ENCODE data around the gene NKX1-1.

Gene NKX1-1

DNA sequence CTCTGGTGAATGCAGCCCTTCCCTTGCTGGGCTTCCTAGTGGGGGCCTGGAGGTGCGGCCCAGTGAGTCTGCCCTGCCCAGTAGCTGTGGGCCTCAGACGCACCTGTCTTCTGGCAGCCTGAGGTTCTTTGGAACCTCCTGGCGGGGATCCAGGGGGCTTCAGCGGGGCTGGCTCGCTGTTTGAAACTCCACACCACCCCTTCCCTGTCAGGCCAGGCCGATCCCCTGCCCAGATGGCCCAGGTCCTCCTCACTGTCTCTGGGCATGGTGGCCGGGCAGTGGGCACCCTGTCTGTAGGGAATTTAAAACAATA lies 10.7 kb upstream of the NKX1-1 start:
- no peak for DNase-seq (ENCODE audit: low read depth in 3 of 3)

DNA sequence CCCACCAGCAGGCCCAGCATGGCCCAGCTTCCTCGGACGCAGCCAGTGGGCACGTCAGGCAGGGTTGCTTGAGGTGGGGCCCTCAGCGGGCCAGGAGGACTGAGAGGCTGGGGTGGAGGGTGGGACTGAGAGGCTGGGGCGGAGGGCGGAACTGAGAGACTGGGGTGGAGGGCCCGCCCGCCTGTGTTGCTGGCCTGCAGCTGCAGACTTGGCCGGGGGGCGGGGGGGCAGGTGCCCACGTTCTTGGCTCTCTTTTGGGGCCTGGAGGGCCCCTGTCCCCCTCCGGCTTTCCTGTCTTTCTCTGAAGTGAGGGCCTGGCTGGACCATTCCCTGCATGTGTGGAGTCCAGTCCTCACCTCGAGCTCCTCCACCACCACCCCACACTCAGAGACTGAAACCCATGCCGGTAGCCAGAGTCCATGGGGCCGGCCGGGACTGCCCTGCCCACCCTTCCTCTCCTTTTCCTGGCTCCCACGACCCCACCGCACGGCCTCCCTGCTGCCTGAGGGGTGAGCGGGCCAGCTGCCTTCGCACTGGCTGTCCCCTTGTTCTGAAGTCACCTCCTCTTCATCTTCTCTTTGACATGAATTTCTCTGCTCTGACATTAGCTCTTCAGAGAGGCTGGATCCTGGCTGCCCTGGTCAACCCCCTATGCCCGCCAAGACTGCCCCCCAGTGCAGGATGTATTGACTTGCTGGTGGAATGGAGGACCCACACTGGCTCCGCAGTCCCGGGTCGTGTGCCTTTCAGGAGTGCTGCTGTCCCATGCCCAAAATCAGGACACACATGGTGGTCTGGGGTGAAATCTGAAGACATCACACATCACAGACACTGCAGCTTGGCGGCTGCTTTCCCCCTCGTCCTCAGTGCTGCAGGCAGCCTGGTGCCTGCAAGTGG lies 10.1 kb upstream of the NKX1-1 start:
- DNase-seq (ENCODE audit: low read depth in 3 of 3): no peak

GRCh38 chr4:1415681-1415981 lies 9.4 kb upstream of the NKX1-1 start:
- no peak for DNase-seq (ENCODE audit: low read depth in 3 of 3)

GRCh38 chr4:1414831-1415680 lies 8.8 kb upstream of the NKX1-1 start:
- DNase-seq (ENCODE audit: low read depth in 3 of 3): no peak

GRCh38 chr4:1413687-1414479 lies 7.6 kb upstream of the NKX1-1 start:
- no peak for DNase-seq (ENCODE audit: low read depth in 3 of 3)

DNA sequence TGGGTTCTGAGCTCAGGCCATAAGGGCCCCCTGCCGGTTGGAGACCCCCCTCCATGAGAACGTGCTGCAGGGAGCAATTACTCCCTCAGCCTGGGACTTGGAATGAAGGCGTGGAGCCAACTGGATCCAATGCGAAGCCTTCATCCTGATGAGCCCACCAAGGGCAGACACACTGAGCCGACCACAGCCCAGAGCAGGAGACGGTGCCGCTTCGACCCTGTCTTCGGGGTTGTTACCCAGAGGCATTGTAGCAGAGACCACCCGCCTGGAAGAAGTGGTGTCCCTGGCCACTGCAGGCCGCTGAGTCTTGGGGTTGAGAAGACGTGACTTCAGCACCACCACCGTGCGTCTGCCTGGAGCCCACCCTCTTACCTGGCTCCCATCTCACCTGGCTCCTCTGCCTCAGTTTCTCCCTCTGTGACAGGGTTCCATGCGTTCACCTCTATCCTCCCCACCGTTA lies 7.0 kb upstream of the NKX1-1 start:
- no peak for DNase-seq (ENCODE audit: low read depth in 3 of 3)

- no peak for DNase-seq (ENCODE audit: low read depth in 3 of 3)
Measured at GRCh38 chr4:1412376-1413203, 6.3 kb upstream of the NKX1-1 start.

GRCh38 chr4:1411436-1412375 lies 5.5 kb upstream of the NKX1-1 start:
- no peak for DNase-seq (ENCODE audit: low read depth in 3 of 3)

DNA sequence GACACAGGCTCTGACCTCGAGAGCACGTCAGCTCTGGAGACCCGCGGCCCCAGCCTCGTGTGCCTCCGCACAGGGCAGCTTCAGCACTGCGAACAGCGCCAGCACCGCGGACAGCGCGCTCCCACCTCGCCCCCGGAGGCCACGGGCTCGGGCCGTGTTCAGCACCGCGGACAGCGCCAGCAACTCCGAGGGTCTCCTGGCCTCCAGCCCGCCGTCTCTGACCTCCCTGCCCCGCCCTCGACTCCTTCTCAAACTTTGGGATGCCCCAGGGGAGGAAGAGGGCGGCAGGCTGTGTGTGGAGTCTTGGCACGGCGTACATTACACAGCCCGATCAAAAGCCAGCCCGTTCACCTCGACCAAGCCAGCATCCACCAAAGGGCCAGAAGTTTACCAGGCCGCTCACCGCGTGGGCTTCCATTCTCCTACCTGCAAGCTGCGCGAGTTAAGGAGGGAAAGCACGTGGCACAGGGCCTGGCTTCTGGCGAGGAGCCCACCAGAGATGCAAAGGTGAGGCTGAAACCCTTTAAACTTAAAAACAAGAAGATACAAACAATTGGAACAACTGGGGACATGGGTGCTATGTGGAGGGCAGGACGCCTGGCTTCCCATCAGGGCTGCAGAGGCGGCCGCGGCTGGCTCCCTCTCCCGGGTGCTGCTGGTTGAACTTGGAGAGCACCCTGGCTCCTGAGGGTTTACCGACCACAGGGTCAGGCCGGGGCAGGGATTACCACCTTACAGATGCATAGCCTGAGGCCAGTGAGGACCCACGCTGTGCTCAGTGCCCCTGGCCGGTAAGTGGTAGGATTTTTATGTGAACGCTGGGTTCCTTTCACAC lies 4.5 kb upstream of the NKX1-1 start:
- DNase-seq (ENCODE audit: low read depth in 3 of 3): peak in 1 of 3 donors; percentile 23

- no peak for DNase-seq (ENCODE audit: low read depth in 3 of 3)
Measured at GRCh38 chr4:1409491-1410425, 3.5 kb upstream of the NKX1-1 start.

DNA sequence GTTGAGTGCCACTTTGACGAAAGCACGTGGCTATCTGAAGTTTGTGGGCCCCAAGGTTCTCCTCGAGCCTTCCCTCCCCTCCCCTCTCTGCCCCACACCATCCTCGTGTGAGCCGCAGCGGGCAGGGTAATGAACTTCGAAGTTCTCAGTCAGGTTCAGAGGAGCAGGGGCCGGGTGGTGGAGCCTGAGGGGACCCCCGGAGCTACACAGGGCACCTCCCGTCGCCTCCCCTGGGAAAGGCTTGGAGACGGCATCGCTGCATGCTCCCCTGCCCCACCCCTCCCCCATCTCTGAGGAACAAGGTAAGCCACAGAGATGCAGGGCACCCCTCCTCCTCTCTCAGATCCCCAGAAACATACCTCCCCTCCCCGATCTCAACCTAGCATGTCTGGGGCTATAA lies 2.8 kb upstream of the NKX1-1 start:
- no peak for DNase-seq (ENCODE audit: low read depth in 3 of 3)

DNA sequence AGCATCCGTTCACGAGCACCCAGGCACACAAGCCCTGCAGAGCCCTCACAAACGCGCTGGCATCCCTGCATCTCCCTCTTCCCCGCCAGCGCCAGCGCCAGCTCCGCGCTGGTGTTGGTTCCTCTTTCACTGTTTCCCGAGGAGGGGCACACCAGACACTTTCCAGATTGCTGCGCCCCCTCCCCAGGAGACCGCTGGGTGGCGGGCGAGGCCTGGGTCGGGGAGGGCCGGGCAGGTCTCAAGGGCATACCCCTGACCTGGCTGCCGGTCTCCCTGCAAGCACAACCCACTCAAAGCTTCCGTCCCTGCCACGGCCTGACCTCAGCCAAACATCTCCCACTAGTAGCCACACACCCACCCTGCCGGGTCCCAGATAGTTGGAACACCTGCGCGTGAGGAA lies 2.2 kb upstream of the NKX1-1 start:
- DNase-seq (ENCODE audit: low read depth in 3 of 3): no peak

DNA sequence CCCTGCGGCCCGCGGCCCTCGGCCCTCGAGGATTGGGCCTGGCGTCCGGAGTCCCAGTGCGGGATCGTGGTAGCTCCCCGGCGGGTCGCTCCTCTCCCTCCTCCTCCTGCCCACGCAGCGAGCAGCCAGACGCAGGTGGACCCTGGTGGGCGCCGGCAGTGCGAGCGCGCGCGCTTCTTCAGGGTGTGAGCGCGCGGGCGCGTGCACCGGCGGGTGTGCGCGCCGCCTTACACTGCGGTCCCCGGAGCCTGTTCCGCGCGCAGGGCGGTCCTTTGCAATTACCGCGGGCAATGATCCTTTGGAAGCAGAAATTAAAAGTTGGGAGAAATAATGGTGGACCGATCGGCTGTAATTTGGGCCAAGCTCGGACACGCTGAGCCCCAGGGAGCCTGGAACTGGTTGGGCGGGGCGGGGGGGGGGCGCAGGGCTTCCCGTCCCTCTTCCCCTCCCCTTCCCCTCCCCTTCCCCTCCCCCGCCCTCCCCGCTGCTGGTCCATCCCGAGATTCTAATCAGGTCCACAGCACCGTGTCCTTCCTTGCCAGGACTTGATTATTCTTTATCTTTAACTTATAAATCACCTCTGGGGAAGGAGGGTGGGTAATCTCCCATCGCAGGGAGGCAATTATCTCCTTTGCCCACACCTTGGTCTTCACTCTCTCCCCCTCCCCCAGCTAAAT lies 1.6 kb upstream of the NKX1-1 start:
- DNase-seq (ENCODE audit: low read depth in 3 of 3): no peak

DNA sequence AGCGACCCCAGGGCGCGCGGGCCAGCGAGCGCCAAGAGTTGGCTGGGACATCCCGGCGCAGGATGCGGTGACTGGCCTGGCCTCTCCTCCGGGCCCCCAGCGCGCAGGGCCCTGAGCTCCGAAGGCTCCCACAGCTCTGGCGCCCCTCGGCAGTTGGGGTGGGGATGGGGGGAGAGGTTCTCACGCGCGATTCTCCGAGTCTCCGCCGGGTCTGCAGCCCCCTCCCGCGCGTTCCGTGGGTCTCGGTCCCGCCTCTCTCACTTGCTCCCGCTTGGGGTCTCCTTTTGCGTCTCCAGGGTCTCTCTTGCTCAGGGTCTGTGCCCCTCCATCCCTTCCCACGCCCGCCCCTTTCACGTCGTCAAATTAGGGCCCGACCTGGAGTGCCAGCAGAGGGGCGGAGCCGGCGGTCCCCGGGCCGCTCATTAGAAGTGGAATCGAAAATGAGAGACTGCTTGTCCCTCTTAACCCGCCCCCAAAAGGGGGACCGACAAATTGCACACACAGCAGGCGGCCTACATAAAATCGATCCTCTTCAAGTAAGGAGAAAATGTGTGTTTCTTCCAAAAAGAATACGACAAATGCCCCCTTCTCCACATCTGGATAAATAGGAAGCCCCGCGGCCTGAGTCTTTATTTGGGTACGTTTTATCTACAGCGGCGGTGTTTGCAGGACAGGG lies 877 bp upstream of the NKX1-1 start:
- no peak for DNase-seq (ENCODE audit: low read depth in 3 of 3)

GRCh38 chr4:1405636-1406393 lies 427 bp downstream of the NKX1-1 start:
- no peak for DNase-seq (ENCODE audit: low read depth in 3 of 3)

DNA sequence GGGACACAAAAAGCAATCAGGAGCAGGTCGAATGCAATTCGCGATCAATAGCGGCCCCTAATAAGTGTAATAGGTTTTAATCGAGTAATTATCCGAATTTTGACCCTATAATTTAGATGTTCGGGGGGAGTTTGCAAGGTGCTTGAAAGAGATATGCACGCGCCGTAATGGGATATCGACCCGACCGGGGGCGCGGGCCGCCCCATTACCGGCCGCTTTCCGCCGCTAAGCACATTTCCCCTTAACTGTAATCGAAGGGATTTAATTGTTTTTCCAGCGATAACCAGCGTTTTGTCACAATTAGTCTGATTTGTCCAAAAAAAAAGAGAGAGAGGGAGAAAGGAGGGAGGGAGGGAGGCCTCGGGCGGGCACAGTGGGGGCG lies 997 bp downstream of the NKX1-1 start:
- DNase-seq (ENCODE audit: low read depth in 3 of 3): no peak
